NB4 (cell line): ENCODE data around the gene LRP4.
"Not testable (repeated sequence)": the region's sequence is repeated elsewhere in the genome, so short reads cannot be mapped to it uniquely, and the experiment has no call there.

ENCODE experiments used
- MAX ChIP-seq: IDR thresholded peaks from 2 replicates; pipeline ENCODE4 v1.6.1; 2011; ENCODE audit warnings: low read depth, low read length
- MYC ChIP-seq: IDR thresholded peaks from 2 replicates; pipeline ENCODE4 v1.6.1; 2011; ENCODE audit warnings: low read depth, low read length
- POLR2A ChIP-seq: IDR thresholded peaks from 2 replicates; pipeline ENCODE4 v1.6.1; 2011; ENCODE audit warnings: mild to moderate bottlenecking; ENCODE audit not compliant: insufficient read length; ENCODE audit errors: extremely low read depth
- TF ChIP-seq, protein P1 (sequence below): IDR thresholded peaks from one replicate; pipeline ENCODE4 v1.5.1; 2012; ENCODE audit warnings: low read depth, low read length

DNA sequence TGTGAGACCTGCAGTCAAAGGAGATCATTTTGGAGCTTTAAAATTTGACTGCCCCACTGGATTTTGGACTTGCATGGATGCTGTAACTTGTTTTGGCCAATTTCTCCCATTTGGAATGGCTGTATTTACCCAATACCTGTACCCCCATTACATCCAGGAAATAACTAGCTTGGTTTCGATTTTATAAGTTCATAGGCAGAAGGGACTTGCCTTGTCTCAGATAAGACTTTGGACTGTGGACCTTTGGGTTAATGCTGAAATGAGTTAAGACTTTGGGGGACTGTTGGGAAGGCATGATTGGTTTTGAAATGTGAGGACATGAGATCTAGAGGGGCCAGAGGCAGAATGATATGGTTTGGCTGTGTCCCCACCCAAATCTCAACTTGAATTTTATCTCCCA is 10.4 kb upstream of the LRP4 start:
- TF ChIP-seq, protein P1, sequence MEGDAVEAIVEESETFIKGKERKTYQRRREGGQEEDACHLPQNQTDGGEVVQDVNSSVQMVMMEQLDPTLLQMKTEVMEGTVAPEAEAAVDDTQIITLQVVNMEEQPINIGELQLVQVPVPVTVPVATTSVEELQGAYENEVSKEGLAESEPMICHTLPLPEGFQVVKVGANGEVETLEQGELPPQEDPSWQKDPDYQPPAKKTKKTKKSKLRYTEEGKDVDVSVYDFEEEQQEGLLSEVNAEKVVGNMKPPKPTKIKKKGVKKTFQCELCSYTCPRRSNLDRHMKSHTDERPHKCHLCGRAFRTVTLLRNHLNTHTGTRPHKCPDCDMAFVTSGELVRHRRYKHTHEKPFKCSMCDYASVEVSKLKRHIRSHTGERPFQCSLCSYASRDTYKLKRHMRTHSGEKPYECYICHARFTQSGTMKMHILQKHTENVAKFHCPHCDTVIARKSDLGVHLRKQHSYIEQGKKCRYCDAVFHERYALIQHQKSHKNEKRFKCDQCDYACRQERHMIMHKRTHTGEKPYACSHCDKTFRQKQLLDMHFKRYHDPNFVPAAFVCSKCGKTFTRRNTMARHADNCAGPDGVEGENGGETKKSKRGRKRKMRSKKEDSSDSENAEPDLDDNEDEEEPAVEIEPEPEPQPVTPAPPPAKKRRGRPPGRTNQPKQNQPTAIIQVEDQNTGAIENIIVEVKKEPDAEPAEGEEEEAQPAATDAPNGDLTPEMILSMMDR: not testable (repeated sequence)
- TF ChIP-seq POLR2A, MYC, MAX: not testable (repeated sequence)
